Progenitor cell of endocrine pancreas (in vitro differentiated cells): Measurements from ENCODE around the gene UBTD1. TPM values are rescaled to one million over a fixed set of nuclear protein-coding genes. Genes with fewer than 3 reads are reported as not detected.
A peak's percentile ranks its signal among the peaks of the same experiment; 100 is the strongest.

Source experiments
- DNase-seq: peaks from one replicate; pipeline ENCODE4 v3.0.0; 2021; ENCODE audit warnings: low spot score; ENCODE audit not compliant: unreplicated experiment
- H3K27ac Mint-ChIP-seq: 2 replicates; pipeline ENCODE4 v1.8.0; 2021; ENCODE audit warnings: mild to moderate bottlenecking, moderate library complexity, mixed read lengths
- H3K27me3 Mint-ChIP-seq: 2 replicates; pipeline ENCODE4 v1.8.0; 2021; ENCODE audit warnings: mixed read lengths
- H3K36me3 Mint-ChIP-seq: 2 replicates; pipeline ENCODE4 v1.8.0; 2022; ENCODE audit warnings: mixed read lengths; ENCODE audit not compliant: insufficient read depth
- H3K4me1 Mint-ChIP-seq: 2 replicates; pipeline ENCODE4 v1.8.0; 2021; ENCODE audit warnings: low read depth, mixed read lengths
- H3K4me3 Mint-ChIP-seq: 2 replicates; pipeline ENCODE4 v1.8.0; 2021; ENCODE audit warnings: low read depth, mild to moderate bottlenecking, moderate library complexity, mixed read lengths
- H3K9me3 Mint-ChIP-seq: 2 replicates; pipeline ENCODE4 v1.8.0; 2021; ENCODE audit warnings: low read depth, mixed read lengths
- total RNA-seq: library from RNA; stranded (reverse); gene quantifications from 2 replicates; pipeline ENCODE4 v1.2.1, GENCODE V29; 2021
- TF ChIP-seq, protein P1 (sequence below): fragments of 200-600 bp; sonication (generic); IDR thresholded peaks from one replicate; pipeline ENCODE4 v1.5.0; 2021; ENCODE audit warnings: antibody characterized with exemption, mild to moderate bottlenecking; ENCODE audit not compliant: unreplicated experiment

The UBTD1 gene
- total RNA-seq, 1 donor from 2014 or later: 9.0 TPM

- no peaks in the 10 kb centered on the region for H3K27me3 Mint-ChIP-seq
- H3K27ac Mint-ChIP-seq: no peak overlapping the region
- no peak overlapping the region for H3K4me3 Mint-ChIP-seq
- TF ChIP-seq, protein P1, sequence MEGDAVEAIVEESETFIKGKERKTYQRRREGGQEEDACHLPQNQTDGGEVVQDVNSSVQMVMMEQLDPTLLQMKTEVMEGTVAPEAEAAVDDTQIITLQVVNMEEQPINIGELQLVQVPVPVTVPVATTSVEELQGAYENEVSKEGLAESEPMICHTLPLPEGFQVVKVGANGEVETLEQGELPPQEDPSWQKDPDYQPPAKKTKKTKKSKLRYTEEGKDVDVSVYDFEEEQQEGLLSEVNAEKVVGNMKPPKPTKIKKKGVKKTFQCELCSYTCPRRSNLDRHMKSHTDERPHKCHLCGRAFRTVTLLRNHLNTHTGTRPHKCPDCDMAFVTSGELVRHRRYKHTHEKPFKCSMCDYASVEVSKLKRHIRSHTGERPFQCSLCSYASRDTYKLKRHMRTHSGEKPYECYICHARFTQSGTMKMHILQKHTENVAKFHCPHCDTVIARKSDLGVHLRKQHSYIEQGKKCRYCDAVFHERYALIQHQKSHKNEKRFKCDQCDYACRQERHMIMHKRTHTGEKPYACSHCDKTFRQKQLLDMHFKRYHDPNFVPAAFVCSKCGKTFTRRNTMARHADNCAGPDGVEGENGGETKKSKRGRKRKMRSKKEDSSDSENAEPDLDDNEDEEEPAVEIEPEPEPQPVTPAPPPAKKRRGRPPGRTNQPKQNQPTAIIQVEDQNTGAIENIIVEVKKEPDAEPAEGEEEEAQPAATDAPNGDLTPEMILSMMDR: no peak
- peaks cover 5% of the 10 kb centered on the region for H3K36me3 Mint-ChIP-seq
- H3K4me1 Mint-ChIP-seq: peaks cover 5% of the 10 kb centered on the region
- no peaks in the 10 kb centered on the region for H3K9me3 Mint-ChIP-seq
- DNase-seq: no peak
Measured at GRCh38 chr10:97483506-97483905, 15.2 kb upstream of the UBTD1 start.

DNA sequence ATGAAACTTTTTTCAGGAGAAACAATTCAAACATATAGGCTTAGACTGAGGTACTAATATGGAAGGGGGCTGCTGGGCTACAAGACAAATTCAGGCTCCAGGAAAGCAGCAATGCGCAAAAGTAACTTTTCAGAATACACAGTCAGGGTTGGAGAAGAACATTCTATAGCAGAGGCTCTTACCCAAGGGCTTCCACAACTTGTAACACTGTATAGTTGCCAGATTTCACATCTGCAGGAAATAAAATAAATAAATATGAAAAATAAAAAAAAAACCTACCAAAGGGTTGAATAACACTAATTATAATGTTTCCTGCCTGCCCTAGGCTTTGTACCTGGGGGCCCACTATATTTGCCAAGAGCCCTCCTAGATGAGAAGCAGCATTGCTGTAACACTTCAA lies 14.8 kb upstream of the UBTD1 start:
- no peak for DNase-seq
- Mint-ChIP-seq H3K4me1 (peaks cover 5% of the 10 kb centered on the region), H3K27ac (no peak overlapping the region), H3K4me3 (no peak overlapping the region), H3K36me3 (peaks cover 5% of the 10 kb centered on the region), H3K9me3 (no peaks in the 10 kb centered on the region), H3K27me3 (no peaks in the 10 kb centered on the region)
- TF ChIP-seq, protein P1: no peak

GRCh38 chr10:97485647-97486281 lies 13.0 kb upstream of the UBTD1 start:
- Mint-ChIP-seq H3K9me3 (no peaks in the 10 kb centered on the region), H3K4me3 (no peak overlapping the region), H3K27me3 (no peaks in the 10 kb centered on the region), H3K27ac (peak overlapping the region; percentile 60), H3K4me1 (peaks cover 5% of the 10 kb centered on the region), H3K36me3 (peaks cover 2% of the 10 kb centered on the region)
- DNase-seq: no peak
- TF ChIP-seq, protein P1: no peak

DNA sequence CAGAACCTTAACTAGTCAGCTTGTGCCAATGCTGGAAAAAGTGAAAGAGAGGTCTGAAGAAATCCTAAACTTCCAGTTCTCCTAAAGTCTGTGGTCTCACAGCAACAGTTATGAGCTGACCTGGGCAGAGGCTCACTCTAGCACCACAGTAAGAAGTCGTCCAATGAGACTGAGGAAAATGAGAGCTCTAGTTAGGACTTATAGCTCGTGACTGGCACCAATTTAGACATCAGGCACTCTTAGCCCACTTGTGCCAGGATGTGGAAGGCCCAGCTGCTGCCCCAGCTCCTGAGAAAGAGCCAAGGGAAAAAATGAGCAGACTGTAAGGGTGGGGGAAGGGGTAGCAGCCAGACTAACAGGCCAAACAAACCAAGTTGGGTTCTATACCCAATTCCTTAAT lies 8.1 kb upstream of the UBTD1 start:
- DNase-seq: no peak
- Mint-ChIP-seq H3K9me3 (no peaks in the 10 kb centered on the region), H3K4me3 (no peak overlapping the region), H3K27me3 (no peaks in the 10 kb centered on the region), H3K27ac (no peak overlapping the region), H3K4me1 (peaks cover 10% of the 10 kb centered on the region), H3K36me3 (no peaks in the 10 kb centered on the region)
- TF ChIP-seq, protein P1: no peak

GRCh38 chr10:97494151-97494550 lies 4.6 kb upstream of the UBTD1 start:
- Mint-ChIP-seq H3K4me3 (no peak overlapping the region), H3K4me1 (peaks cover 13% of the 10 kb centered on the region), H3K27ac (no peak overlapping the region), H3K36me3 (no peaks in the 10 kb centered on the region), H3K27me3 (no peaks in the 10 kb centered on the region), H3K9me3 (no peaks in the 10 kb centered on the region)
- TF ChIP-seq, protein P1: no peak
- no peak for DNase-seq
